DMS53 treated with DMSO at 0.1 percent for 48 hours (cell line): Measurements from ENCODE around the gene DDX51.
"Not testable (repeated sequence)": the region's sequence is repeated elsewhere in the genome, so short reads cannot be mapped to it uniquely, and the experiment has no call there.

ENCODE experiments used
- DNase-seq: peaks from one replicate; lab custom pipeline; 2025; ENCODE audit not compliant: unreplicated experiment; lab: John Stamatoyannopoulos, UW

DDX51 gene

DNA sequence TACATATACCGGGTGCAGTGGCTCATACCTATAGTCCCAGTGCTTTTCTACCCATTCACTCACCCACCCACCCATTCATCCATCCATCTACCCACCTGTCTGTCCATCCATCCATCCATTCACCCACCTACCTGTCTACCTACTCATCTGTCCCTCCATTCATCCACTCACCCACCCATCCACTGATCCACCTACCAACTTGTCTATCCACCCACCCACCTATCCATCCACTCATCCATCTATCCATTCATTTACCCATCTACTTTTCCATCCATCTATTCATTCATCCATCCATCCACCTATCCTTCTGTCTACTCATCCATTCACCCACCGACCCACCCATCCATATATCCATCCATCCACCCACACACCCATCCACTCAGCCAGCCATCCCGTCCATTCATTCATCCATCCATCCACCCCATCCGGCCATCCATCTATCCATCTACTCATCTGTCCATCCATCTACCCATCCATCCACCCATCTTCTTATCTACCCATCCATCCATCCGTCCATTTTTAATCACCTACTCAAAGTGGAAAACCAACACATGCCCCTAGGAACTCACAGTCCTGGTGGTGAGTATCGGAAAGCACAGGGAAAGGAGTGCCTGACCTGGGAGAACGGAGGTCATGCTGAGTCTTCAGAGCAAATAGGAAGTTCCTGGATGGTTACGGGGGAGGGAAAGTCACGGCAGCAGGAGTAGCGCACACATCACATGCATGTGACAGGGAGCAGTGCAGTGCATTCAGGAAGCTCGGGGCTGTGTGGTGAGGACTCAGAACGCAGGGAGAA lies 20.0 kb downstream of the DDX51 start:
- DNase-seq, result no peak

DNA sequence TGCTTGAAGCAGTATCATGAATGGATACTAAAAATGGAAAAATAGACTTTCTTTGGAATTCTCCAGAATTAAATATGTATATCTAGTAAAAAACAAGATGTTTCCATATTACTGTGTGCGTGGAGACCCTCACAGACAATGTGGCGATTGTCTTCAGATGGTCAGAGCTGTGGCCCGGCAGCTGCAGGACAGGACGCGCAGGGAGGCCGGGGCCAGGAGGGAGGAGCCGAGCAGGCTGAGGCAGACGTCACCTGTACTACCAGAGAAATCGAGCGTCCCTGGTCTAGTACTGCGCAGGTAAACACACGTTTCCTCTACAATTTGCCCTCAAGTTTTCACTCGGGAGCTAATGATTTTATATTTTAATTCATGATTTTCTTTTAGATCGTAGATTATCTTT lies 22.8 kb downstream of the DDX51 start:
- no peak for DNase-seq

GRCh38 chr12:132118876-132119275 lies 25.2 kb downstream of the DDX51 start:
- DNase-seq, result no peak

- DNase-seq, result no peak
Measured at GRCh38 chr12:132117558-132117875, 26.6 kb downstream of the DDX51 start.

DNA sequence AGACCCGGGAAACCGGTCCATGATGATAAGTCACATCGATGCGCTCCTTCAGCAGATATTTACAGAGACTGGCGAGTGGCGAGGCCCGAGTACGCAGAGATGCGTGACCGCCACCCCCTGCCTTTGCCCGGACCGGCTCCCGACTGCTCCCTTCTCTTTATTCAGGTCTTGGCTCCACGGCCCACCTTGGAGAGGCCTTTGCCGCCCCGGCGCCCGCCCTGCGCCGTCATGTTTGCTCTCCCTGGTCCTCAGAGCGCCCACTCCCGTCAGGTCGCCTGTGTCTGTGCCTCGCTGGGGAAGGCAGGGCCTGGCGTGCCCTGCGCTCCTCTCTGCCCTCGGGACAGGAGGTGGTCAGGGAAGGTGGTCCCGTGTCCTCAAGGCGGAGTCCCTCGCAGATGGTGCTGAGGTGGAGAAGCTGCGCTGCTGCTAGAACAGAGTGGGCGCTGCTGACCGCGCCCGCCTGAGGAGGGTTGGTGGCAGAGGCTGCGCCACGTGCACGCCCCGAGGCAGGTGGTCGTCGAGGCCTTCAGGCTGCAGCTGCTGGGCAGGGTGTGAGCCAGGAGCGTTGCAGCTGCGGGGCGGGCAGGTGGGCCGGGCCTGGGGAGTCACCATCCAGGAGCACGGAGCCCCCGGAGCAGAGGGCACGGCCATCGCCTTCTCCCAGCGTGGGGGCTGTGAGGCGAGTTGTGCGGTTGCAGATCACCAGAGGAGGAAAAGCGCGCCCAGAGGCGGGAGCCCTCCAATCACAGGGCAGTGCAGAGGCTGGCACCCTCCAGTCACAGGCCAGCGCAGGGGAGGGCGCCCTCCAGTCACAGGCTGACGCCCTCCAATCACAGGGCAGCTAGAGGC lies 27.2 kb downstream of the DDX51 start:
- no peak for DNase-seq

- no peak for DNase-seq
Measured at GRCh38 chr12:132115500-132115899, 28.6 kb downstream of the DDX51 start.

DNA sequence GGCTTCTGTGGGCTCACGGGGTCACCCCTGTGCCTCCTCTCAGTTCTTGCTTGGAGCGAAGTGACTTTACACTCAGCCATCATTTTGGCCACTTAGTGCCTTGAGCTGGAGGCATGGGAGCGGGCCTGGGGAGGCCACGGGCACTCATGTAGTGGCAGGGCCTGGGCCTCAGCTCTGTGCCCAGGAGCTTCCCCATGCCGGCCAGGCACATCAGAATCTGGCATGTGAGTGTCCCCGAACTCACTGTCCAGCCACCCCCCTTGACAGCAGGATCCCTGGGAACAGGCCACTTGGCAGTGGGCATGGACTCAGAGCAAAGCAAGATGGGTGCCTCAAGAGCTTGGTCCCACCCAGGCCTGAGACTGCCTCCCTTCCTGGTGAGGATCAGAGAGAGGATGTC lies 29.5 kb downstream of the DDX51 start:
- DNase-seq, result no peak

- DNase-seq, result no peak
Measured at GRCh38 chr12:132111654-132112304, 32.3 kb downstream of the DDX51 start.

DNA sequence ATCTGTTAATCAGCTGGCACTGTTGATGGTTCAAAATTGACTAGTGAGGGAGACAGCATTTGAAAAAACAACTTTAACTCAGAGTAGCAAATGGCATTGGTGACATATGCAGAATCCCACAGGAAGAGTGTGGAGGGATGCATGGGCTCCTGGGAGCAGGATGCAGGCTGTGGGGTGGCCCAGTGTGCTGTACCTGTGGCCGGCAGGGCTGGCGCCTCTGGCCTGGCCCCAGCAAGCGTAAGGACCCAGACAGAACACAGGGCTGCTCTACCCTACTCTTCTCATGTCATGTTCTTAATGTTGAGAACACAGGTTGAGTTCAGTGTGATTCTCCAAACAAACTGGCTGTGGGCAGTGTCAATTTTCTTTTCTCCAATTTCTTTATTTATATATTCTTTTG lies 33.4 kb downstream of the DDX51 start:
- DNase-seq, result no peak

- no peak for DNase-seq
Measured at GRCh38 chr12:132109741-132110140, 34.4 kb downstream of the DDX51 start.

DNA sequence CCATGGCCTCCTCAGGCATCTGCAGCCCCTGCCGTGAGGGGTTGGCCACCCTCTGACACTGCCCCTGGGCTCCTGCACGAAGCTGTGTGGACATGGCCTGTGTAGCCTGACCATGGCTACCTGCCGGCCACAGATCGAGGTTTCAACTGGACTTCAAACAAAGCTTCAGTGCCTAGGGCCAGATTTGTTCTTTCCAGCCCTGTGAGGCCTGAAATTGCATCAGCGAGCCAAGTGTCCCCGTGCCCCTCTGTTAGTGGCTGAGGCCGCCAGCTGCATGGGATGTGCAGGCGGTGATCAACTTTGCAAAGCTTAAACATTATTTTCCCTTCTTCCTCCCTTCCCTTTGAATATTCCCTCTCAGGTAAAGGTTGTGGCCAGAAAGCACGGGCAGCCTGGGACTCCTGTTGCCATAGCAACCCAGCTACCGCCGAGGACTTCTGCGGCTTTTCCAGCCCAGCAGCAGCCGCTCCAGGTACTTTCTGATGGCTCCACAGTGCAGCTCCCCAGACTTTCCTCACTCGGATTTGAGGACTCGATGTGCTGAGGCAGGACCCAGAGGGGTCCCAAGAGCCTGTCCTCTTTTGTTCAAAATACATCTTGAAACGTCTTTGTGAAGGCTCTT lies 35.8 kb downstream of the DDX51 start:
- DNase-seq, result no peak

- no peak for DNase-seq
Measured at GRCh38 chr12:132106921-132107320, 37.2 kb downstream of the DDX51 start.

DNA sequence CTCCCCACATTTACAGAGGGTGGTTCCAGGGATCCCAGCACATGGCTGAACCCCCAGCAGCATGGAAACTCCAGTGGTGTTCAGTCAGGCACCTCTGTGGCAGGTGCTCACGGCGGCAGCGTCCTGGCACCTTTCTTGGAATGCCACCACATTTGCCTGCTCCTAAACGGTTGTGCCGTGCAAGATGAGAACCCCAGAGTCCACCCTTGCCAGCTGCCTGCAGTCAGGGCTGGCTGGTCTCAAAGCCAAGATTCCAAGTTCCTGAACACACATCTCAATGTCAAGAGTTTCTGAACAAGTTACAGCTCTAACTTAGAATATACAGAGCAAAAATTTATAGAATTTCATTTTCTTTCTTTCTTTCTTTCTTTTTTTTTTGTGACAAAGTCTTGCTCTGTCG lies 38.7 kb downstream of the DDX51 start:
- DNase-seq, result no peak

- no peak for DNase-seq
Measured at GRCh38 chr12:132103542-132104308, 40.4 kb downstream of the DDX51 start.

DNA sequence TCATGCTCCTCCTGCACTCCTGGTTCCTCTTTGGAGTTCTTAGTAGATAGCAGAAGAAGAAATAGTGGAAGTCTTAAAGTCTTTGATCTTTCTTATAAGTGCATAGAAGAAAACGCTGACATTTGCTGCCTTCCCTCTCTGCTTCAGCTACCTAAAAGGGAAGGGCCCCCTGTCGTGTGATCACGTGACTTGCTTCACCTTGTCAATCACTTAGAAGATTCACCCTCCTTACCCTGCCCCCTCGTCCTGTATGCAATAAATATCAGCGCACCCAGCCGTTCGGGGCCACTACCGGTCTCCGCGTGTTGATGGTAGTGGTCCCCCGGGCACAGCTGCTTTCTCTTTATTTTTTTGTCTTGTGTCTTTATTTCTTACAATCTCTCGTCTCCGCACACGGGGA lies 41.0 kb downstream of the DDX51 start:
- not testable (repeated sequence) for DNase-seq

DNA sequence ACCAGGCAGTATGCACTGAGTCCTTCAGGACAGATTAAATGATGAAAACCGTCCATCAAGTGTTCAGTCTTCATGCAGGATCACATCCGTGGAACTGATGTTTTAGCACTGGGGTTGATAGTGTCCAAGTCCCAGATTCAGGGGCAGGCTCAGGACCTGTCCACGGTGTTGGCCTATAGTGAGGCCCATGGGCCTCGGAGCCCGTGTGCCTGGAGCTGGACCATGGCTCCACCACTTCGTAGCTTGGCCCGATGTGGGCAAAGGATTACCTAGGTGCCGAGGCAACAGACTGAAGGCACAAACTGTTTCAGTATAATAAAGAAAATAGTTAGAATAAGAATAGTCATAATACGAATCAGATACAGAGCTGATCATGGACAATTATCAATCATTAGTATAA lies 41.8 kb downstream of the DDX51 start:
- no peak for DNase-seq

DNA sequence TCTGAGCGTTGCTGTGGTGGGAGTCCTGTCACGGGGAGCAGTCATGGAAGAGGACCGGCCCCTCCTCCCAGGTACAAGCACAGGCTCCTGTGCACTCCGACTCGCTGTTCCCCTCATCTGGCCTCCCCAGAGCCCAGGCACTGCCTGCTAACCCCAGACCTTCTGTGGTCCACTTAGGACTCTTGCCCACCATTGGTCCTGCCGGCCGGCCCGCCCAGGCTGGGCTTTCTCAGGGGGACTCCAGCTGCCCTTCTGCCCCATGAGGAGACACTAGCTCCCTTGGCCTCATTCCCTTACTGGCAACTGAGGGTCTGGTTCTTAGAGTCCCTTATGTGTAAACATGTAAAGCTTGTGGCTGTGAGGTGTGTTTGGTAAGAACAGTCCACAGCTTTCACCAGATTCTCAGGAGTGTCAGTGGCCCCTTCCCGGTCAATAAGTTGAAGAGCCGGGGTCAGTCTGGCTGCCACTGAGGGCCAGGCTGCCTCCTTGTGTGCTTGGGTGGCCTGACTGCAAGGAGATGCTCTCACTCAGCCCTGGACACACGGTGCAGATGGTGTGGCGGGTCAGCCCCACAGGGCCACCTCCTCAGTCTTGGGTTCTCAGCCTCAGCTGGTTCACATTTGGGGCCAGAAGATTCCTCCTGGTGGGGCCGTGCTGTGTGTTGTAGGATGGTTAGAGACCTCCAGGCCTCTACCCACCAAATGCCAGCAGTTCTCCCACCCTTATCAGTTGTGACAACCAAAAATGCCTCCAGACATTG lies 43.6 kb downstream of the DDX51 start:
- no peak for DNase-seq

DNA sequence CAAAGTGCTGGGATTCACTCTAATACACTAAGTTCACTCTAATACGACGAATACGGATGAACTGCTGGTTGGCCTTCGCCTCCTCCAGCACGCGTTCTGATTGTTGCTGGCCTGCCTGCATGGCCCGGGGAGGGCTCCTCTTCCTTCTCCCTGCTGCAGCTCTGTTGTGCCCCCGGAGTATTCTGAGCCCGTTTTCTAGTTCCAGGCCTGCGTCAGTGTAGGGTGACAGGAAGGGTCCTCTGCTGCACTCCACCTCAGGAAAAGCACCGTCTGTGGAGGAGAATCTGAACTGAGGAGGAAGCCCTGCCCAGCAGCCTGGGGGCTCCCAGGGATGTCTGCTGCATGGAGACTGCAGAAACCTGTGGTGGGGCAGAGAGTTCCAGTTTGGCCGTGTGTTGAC lies 44.4 kb downstream of the DDX51 start:
- DNase-seq, result no peak

GRCh38 chr12:132095520-132096409 lies 48.4 kb downstream of the DDX51 start:
- peak; percentile 15 for DNase-seq
